Middle frontal gyrus (tissue), 1 donor: ENCODE measurements around the gene CPM.

Source experiments
- DNase-seq: peaks from one replicate; pipeline ENCODE4 v3.0.0-alpha.2; 2015; ENCODE audit warnings: low spot score; ENCODE audit errors: extremely low spot score

The CPM gene

GRCh38 chr12:68956466-68956865 is 23.5 kb upstream of the CPM start:
- no peak for DNase-seq

- no peak for DNase-seq
Observed at GRCh38 chr12:68954811-68955210, 21.8 kb upstream of the CPM start.

DNA sequence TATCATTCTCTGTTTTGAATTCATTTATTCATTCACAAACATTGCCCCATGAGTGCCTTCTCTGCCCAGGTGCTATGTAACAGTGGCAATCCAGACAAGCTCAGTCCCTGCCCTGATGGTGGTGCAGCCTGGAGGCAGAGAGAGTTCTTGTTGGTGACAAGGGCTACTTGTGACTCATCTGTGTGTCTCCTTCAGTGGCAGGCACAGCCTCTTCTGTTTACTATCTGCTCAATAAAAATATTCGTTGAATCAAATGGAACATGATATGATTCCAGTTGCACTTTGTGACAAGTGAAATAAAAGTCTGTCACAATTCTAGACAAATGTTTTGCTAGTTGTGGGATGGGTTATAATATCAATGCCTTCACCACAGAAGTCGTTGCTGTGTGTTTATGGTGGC is 20.6 kb upstream of the CPM start:
- no peak for DNase-seq

GRCh38 chr12:68951652-68952051 is 18.7 kb upstream of the CPM start:
- no peak for DNase-seq

DNA sequence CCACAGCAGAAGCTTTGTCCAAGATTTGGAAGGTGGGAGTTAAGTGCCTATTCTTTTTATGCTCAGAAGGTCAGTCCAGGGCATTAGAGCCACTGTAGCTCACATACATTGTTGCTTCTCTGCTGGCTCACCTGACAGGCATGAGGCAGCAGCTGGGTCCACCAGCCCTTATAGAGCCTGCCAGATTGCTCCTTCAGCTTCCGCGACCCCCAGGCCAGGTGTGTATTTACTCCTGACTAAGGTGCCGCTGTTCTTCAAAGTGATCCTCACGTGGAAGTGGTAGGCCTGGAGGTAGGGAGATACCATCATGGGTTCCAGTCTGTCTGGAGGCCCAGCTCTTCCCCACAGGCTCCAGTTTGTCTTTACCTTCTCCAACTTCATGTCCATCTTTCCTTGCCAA is 17.5 kb upstream of the CPM start:
- DNase-seq, result no peak

DNA sequence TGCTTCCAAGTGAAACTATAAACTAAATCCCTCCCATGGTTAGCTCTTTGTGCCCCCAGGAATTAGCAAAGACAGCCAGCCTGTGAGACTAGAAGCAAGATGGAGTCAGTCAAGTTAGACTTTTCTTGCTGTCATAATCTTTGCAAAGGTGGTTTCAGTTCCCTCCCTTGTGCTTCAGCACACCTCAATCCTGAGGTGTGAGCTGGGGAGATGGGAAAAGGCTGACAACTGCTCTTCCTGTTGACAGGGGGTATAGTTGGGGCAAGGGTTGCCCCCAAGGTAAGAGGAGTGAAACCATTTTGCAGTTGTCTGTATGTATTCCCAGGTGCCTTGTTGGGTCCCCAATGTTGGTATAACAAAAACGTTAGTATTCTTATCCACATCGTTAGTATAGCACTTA is 12.3 kb upstream of the CPM start:
- no peak for DNase-seq

DNA sequence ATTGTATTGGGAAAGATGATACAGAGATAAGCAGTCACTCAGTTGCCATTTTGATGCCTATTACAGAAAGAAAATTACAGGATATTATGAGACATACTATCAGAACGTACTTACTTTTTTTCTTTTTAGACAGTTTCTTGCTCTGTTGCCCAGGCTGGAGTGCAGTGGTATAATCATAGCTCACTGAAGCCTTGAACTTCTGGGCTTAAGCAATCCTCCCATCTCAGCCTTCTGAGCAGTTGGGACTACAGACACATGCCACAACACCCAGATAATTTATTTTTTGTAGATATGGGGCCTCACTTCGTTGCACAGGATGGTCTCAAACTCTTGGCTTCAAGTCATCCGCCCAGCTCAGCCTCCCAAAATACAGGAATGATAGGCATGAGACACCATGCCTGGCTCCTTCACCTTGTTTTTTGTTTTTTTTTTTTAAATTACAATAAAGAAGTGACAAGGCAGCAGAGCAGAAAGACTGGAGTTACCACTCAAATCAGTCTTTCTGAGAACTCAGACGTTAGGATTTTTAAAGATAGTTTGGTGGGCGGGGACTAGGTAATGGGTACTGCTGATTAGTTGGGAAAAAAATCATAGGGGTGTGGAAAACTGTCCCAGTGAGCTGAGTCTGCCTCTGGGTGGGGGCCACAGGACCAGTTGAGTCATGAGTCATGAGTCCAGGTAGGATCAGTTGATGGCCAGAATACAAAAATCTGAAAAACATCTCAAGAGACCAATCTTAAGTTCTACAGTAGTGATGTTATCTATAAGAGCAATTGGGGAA is 11.5 kb upstream of the CPM start:
- no peak for DNase-seq

DNA sequence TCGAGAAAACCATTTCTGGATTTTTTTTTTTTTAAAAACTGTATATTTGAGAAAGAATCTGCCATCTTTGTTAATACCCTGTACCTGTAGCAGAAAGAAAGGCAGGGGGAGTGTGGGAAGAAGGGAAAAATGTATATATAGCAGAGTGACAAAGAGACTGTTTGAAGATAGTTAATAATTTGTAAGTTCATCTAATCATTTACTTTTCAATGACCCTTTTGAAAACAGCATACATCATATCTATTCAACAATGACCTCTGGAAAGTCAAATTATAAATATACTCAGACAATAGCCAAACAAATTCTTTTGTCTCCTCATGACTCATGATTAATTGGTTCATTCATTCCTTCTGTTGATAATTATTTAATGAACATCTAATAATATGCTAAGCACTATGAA is 10.9 kb upstream of the CPM start:
- no peak for DNase-seq

- DNase-seq, result no peak
Observed at GRCh38 chr12:68940731-68941130, 7.8 kb upstream of the CPM start.

DNA sequence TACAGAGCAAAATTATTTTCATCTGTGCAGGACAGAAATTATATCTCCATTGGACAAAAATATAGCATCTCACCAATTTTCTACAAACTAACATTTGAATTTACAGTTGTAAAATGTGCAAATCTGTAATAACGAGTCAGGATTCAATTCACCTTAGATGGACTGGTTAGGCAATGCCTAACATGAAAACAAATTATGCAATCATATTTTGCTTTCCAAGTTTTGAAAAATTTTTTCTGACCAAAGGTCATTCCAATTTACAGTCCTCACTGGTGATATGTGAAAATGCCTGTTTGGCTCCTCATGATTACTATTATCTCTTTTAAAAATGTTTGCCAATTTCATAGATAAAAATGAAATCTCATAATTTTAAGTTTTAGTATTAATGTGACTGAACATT is 6.5 kb upstream of the CPM start:
- no peak for DNase-seq

DNA sequence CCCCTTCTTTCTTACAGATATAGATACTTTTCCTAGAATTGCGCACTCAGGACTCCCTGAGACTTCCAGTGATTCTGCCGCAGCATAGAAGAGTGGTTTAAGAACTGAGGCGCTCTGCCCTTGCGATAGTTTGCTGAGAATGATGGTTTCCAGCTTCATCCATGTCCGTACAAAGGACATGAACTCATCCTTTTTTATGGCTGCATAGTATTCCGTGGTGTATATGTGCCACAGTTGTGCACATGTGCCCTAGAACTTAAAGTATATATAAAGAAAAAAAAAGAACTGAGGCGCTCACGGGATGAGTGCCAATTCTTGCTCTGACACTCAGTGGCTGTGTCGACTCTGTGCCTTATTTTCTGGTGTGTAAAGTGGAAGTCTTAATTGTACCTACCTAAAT is 1.4 kb upstream of the CPM start:
- DNase-seq, result no peak

- DNase-seq, result no peak
Observed at GRCh38 chr12:68932128-68932960, 627 bp downstream of the CPM start.

DNA sequence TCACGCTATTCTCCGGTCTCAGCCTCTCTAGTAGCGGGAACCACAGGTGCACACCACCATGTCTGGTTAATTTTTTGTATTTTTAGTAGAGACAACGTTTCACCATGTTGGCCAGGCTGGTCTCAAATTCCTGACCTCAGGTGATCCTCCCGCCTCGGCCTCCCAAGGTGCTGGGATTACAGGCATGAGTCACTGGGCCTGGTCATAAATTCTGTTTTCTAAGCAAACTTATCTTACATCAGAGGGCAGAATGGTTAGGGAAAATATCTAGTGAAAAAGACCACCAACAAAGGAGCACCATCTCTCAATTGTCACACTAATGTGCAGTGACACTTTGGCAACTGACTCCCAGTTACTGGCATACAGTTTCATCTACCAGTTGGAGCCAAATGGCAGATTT is 2.8 kb downstream of the CPM start:
- DNase-seq, result no peak

DNA sequence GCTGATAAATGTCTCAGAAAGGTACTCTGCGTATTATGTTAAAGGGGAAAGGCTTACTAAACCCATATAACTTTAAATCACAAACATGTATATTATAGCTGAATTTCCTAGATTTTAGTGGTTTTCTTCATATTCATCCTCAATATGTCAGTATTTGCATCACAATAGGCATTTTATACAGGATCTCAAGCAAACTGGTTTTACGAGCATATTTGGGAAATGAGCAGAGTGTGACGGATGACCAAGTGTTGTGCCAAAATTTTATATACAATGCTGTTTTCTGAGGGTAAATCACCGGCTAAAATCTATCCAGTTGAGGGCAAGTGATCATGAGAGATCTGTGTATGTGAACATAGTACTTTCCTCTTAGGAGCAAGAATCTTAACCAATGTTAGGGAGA is 8.4 kb downstream of the CPM start:
- DNase-seq, result no peak

DNA sequence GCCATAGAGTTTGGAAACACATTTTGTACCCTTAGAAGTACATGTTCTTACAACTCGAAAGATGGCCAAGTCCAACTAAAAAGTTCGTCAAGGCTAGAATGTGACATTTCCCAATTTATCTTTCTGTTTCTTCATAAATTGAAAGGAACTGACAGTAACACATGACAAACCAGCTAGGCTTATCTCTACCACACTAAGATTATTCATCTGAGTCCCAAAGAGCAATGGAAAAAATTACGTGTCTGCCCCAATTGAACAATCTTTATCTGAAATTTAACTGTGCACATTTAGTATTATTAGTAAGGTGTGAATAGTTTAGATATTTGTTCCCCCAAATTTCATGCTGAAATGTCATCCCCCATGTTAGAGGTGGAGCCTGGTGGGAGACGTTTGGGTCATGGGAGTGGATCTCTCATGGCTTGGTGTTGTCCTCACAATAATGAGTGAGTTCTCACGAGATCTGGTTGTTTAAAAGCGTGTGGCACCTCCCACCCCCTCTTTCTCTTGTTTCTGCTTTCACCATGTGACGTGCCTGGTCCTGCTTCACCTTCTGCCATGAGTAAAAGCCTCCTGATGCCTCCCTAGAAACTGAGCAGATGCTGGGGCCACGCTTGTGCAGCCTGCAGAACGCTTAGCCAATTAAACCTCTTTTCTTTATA is 13.3 kb downstream of the CPM start:
- DNase-seq, result no peak

DNA sequence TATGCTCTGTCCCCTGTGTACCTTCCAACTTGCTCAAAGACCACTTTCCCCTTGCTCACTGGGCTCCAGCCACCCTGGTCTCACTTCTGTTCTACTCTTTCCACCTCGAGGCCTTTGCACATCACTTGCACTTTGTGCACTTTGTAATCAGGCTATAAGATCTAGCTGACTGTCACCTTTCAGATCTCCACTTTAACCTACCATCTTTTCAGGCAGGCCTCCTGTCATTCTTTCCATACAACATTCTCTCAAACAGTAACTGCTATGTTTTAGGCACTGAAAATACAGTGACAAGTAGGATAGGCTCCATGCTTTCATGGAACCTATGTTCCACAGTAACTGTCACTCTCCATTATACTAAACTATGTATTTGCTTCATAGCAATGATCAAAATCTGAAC is 14.0 kb downstream of the CPM start:
- DNase-seq, result no peak

GRCh38 chr12:68915055-68915454 is 17.9 kb downstream of the CPM start:
- DNase-seq, result no peak

- no peak for DNase-seq
Observed at GRCh38 chr12:68913682-68914081, 19.3 kb downstream of the CPM start.

DNA sequence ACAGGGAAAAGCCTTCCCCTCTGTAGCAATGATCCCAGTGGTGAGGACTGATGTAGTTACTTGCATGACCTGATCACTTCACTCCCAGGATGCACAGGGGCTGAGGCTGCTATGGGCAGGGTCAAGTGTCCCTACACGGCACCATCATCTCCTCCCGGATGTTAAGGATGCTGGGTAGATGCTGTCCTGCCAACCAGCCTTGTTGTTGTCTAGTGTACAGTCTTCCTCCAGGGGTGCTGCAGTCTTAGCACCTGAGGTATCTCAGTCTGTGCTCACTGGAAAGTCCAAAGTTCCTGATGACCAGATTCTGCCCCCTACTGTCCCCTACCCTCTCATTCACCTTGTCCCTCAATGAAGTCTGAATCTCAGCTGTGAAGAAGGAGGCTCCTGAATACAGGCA is 20.1 kb downstream of the CPM start:
- DNase-seq, result no peak

DNA sequence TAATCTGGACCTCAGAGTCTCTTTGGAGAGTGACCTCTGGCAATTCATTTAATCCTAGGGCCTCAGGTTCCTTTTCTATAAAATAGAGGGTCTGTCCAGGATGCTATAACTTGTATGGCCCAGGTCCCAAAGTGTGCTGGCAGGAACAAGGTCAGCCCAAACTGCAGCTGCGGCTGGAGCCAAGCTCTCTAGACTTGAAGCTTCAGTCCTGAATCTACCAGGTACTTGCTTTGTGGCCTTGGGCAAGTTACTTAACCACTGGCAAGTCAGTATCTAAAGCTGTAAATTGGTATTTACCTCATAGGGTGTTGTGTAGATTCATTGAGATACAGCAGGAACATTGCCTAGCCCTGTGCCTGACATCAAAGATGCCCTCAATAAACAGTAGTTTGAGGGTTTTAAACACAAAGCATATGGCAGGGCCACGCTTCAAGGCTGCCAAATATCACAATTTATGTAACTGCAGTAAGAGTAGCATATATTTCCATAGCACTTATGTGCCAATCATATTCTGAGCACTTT is 21.7 kb downstream of the CPM start:
- no peak for DNase-seq

- DNase-seq, result no peak
Observed at GRCh38 chr12:68910128-68910527, 22.8 kb downstream of the CPM start.

DNA sequence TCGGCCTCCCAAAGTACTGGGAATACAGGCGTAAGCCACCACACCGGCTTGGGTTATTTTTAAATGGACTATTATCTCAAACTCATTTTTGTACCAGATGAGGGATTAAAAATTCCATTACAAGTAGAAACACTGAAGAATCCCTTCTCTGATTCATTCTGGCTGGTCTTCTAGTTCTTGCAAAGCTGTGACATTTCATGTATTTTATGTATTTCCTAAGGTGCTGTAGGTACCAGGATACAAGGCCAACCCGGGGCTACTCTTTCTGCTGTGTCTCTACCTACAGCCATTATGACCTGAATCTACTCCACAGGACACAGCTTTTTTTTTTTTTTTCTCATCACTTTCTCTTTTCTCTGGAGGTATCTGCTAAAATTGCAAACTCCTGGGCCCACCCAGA is 24.9 kb downstream of the CPM start:
- no peak for DNase-seq
